ENCODE measurements around the gene FEV. TPM values are rescaled to one million over a fixed set of nuclear protein-coding genes. Genes with fewer than 3 reads are reported as not detected.

FEV gene
- total RNA-seq, 3 donors from 2014 or later (not counting 1 experiment from before 2014, with no cell fraction given): not detected

GRCh38 chr2:218975060-218975777, 9.8 kb downstream of the FEV start:
- H3K36me3 Mint-ChIP-seq: no peaks in the 10 kb centered on the region
- intact Hi-C loops (cut with micrococcal nuclease): no loop called here
- ATAC-seq: no peak
- no peak overlapping the region for H3K4me3 ChIP-seq (ENCODE audit: low read length)
- peaks cover 52 to 61% of the 10 kb centered on the region in 2 donors for H3K27me3 Mint-ChIP-seq (ENCODE audit: low read depth in 2 of 2)
- TF ChIP-seq CTCF (IDR thresholded peaks at IDR 0.05): no peak
- H3K4me1 Mint-ChIP-seq: peaks cover 0 to 8% of the 10 kb centered on the region in 2 donors
- 59% methylated on average over 4 of the region's 4 CpGs for WGBS (ENCODE audit: insufficient coverage)
- H3K9me3 ChIP-seq (ENCODE audit: control insufficient read depth, insufficient read depth, low read length): no peaks in the 10 kb centered on the region
- H3K27ac Mint-ChIP-seq: no peak overlapping the region
- H3K9me3 Mint-ChIP-seq: no peaks in the 10 kb centered on the region
- H3K36me3 ChIP-seq (ENCODE audit: control insufficient read depth, insufficient read depth, low read length): no peaks in the 10 kb centered on the region
- peaks cover 13% of the 10 kb centered on the region for H3K27me3 ChIP-seq (ENCODE audit: control insufficient read depth, insufficient read depth, low read length)
- peaks cover 7% of the 10 kb centered on the region for H3K4me1 ChIP-seq (ENCODE audit: control insufficient read depth, insufficient read depth, low read length)
- DNase-seq: no peak
- H3K27ac ChIP-seq (ENCODE audit: low read length): no peak overlapping the region
- no peak overlapping the region for H3K4me3 Mint-ChIP-seq

- H3K4me3 Mint-ChIP-seq: no peak overlapping the region
- DNase-seq (no peak), ATAC-seq (no peak)
- no peak for TF ChIP-seq CTCF (IDR thresholded peaks at IDR 0.05)
- no peaks in the 10 kb centered on the region for H3K9me3 ChIP-seq (ENCODE audit: control insufficient read depth, insufficient read depth, low read length)
- no peaks in the 10 kb centered on the region for H3K36me3 ChIP-seq (ENCODE audit: control insufficient read depth, insufficient read depth, low read length)
- no peaks in the 10 kb centered on the region for H3K9me3 Mint-ChIP-seq
- H3K27me3 Mint-ChIP-seq (ENCODE audit: low read depth in 2 of 2): peaks cover 41 to 53% of the 10 kb centered on the region in 2 donors
- no peak overlapping the region for H3K4me3 ChIP-seq (ENCODE audit: low read length)
- peaks cover 3% of the 10 kb centered on the region for H3K27me3 ChIP-seq (ENCODE audit: control insufficient read depth, insufficient read depth, low read length)
- H3K27ac ChIP-seq (ENCODE audit: low read length): no peak overlapping the region
- H3K4me1 ChIP-seq (ENCODE audit: control insufficient read depth, insufficient read depth, low read length): no peaks in the 10 kb centered on the region
- no peaks in the 10 kb centered on the region for H3K4me1 Mint-ChIP-seq
- WGBS (ENCODE audit: insufficient coverage): 30% methylated on average over 1 of the region's 1 CpG
- no peaks in the 10 kb centered on the region for H3K36me3 Mint-ChIP-seq
- intact Hi-C loops (cut with micrococcal nuclease): no loop called here
- H3K27ac Mint-ChIP-seq: no peak overlapping the region
Measured at GRCh38 chr2:218970894-218971293, 14.1 kb downstream of the FEV start.

- peaks cover 38% of the 10 kb centered on the region for H3K27me3 ChIP-seq (ENCODE audit: control insufficient read depth, insufficient read depth, low read length)
- Mint-ChIP-seq H3K27me3 (ENCODE audit: low read depth in 2 of 2) (peaks cover 40 to 48% of the 10 kb centered on the region in 2 donors), H3K4me3 (no peak overlapping the region), H3K9me3 (no peaks in the 10 kb centered on the region), H3K36me3 (no peaks in the 10 kb centered on the region), H3K4me1 (peaks cover 0 to 18% of the 10 kb centered on the region in 2 donors), H3K27ac (no peak overlapping the region)
- no peak for TF ChIP-seq CTCF (IDR thresholded peaks at IDR 0.05)
- peaks cover 9% of the 10 kb centered on the region for H3K9me3 ChIP-seq (ENCODE audit: control insufficient read depth, insufficient read depth, low read length)
- no peaks in the 10 kb centered on the region for H3K36me3 ChIP-seq (ENCODE audit: control insufficient read depth, insufficient read depth, low read length)
- intact Hi-C loops (cut with micrococcal nuclease): no loop called here
- H3K4me1 ChIP-seq (ENCODE audit: control insufficient read depth, insufficient read depth, low read length): peaks cover 16% of the 10 kb centered on the region
- DNase-seq (no peak), ATAC-seq (no peak)
- 59% methylated on average over 5 of the region's 5 CpGs for WGBS (ENCODE audit: insufficient coverage)
- H3K27ac ChIP-seq (ENCODE audit: low read length): no peak overlapping the region
- H3K4me3 ChIP-seq (ENCODE audit: low read length): no peak overlapping the region
Measured at GRCh38 chr2:218964041-218964771, 20.8 kb downstream of the FEV start.

Data from natural killer cell (primary cell).